GM12873 (cell line): ENCODE measurements around the gene CNTNAP2.

ENCODE experiments used
- CTCF ChIP-seq: IDR thresholded peaks from 2 replicates; pipeline ENCODE4 v1.5.1; 2012; ENCODE audit warnings: low read depth, mild to moderate bottlenecking, moderate library complexity, low read length, control low read depth; ENCODE audit not compliant: insufficient read depth; ENCODE audit errors: missing control alignments

Gene CNTNAP2

GRCh38 chr7:147579148-147579547 lies 1462.5 kb downstream of the CNTNAP2 start:
- no peak for TF ChIP-seq CTCF

- TF ChIP-seq CTCF: no peak
Measured at GRCh38 chr7:147584771-147585193, 1468.2 kb downstream of the CNTNAP2 start.

- no peak for TF ChIP-seq CTCF
Measured at GRCh38 chr7:147586110-147586509, 1469.5 kb downstream of the CNTNAP2 start.

- TF ChIP-seq CTCF: no peak
Measured at GRCh38 chr7:147586526-147586925, 1469.9 kb downstream of the CNTNAP2 start.

- TF ChIP-seq CTCF: no peak
Measured at GRCh38 chr7:147593271-147594057, 1476.9 kb downstream of the CNTNAP2 start.

- TF ChIP-seq CTCF: no peak
Measured at GRCh38 chr7:147595042-147595441, 1478.4 kb downstream of the CNTNAP2 start.

GRCh38 chr7:147605323-147605722 lies 1488.7 kb downstream of the CNTNAP2 start:
- TF ChIP-seq CTCF: no peak
